Islet of Langerhans (tissue), 1 donor: ENCODE data around the gene DDX1.

Source experiments
- FAIRE-seq: peaks from one replicate; lab custom pipeline; 2011; peaks lifted over from hg19 to GRCh38; lab: Jason Lieb, UNC

DDX1 gene

GRCh38 chr2:15664273-15665066, 72.8 kb downstream of the DDX1 start:
- FAIRE-seq, result no peak

- FAIRE-seq, result no peak
Observed at GRCh38 chr2:15665067-15665942, 73.6 kb downstream of the DDX1 start.

GRCh38 chr2:15665943-15666460, 74.3 kb downstream of the DDX1 start:
- no peak for FAIRE-seq

- no peak for FAIRE-seq
Observed at GRCh38 chr2:15666861-15667808, 75.5 kb downstream of the DDX1 start.

GRCh38 chr2:15667809-15668556, 76.3 kb downstream of the DDX1 start:
- FAIRE-seq, result no peak

- no peak for FAIRE-seq
Observed at GRCh38 chr2:15668611-15669305, 77.1 kb downstream of the DDX1 start.

GRCh38 chr2:15669375-15669910, 77.8 kb downstream of the DDX1 start:
- no peak for FAIRE-seq

GRCh38 chr2:15670469-15670868, 78.8 kb downstream of the DDX1 start:
- no peak for FAIRE-seq

GRCh38 chr2:15670981-15671380, 79.3 kb downstream of the DDX1 start:
- no peak for FAIRE-seq

GRCh38 chr2:15671409-15671808, 79.7 kb downstream of the DDX1 start:
- no peak for FAIRE-seq

GRCh38 chr2:15671842-15672815, 80.5 kb downstream of the DDX1 start:
- no peak for FAIRE-seq

- FAIRE-seq, result no peak
Observed at GRCh38 chr2:15672961-15673918, 81.6 kb downstream of the DDX1 start.

- FAIRE-seq, result no peak
Observed at GRCh38 chr2:15673919-15674636, 82.4 kb downstream of the DDX1 start.

- no peak for FAIRE-seq
Observed at GRCh38 chr2:15674637-15675455, 83.2 kb downstream of the DDX1 start.

- no peak for FAIRE-seq
Observed at GRCh38 chr2:15675456-15676195, 84.0 kb downstream of the DDX1 start.
